ENCODE measurements around the gene TNFAIP1. TPM values are rescaled to one million over a fixed set of nuclear protein-coding genes. Genes with fewer than 3 reads are reported as not detected.

The TNFAIP1 gene
- total RNA-seq, 1 experiment from 2014 or later, result 21.8 TPM

DNA sequence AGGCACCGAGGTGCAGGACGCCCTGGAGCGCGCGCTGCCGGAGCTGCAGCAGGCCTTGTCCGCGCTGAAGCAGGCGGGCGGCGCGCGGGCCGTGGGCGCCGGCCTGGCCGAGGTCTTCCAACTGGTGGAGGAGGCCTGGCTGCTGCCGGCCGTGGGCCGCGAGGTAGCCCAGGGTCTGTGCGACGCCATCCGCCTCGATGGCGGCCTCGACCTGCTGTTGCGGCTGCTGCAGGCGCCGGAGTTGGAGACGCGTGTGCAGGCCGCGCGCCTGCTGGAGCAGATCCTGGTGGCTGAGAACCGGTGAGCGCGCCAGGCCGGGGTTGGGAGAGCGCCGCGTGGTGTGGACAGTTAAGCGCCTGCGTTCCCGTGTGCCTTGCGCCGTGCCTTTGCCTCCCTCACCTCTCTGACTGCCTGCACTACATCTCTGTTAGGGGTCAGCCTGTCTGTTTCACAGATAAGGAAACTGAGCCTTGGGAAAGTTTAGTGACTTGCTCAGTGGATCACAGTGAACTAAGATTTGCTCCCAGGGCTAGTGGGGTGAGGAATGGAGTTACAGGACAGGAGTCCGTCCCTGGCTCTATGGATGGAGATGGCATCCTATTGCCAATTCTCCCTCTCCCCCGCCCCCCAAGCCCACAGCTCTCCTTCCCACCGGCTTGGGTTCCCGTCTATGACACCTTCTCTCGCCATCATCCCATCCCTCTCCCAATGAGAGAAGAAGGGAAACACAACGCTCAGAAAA, 36.8 kb downstream of the TNFAIP1 start:
- H3K9me3 Mint-ChIP-seq, result no peaks in the 10 kb centered on the region; a peak in 2 of 5 replicates
- no CpG with 5 or more reads among the region's 53 CpGs for WGBS (ENCODE audit: extremely low coverage, insufficient read length, low lambda C conversion rate)
- Histone ChIP-seq H3K14ac (ENCODE audit: insufficient read depth, low read length) (peak overlapping the region; percentile 9; the same call in 1 of the 2 replicates), H4K5ac (ENCODE audit: insufficient read length, low read depth, low read length) (no peak overlapping the region), H2BK12ac (ENCODE audit: insufficient read length, low read depth, low read length) (no peak overlapping the region), H3K4ac (ENCODE audit: low read depth, low read length) (no peak overlapping the region), H2BK15ac (ENCODE audit: low read depth, low read length) (no peak overlapping the region; the same call in 1 of the 2 replicates), H4K20me1 (ENCODE audit: control insufficient read depth, insufficient read depth, insufficient read length) (peaks cover 2% of the 10 kb centered on the region), H2BK20ac (ENCODE audit: low read depth, low read length, poor library complexity, severe bottlenecking) (no peak overlapping the region), H3K4me1 (ENCODE audit: insufficient read depth, low read length) (peaks cover 2% of the 10 kb centered on the region; the same call in 1 of the 2 replicates), H2BK120ac (ENCODE audit: low read depth, low read length, poor library complexity, severe bottlenecking) (no peak overlapping the region), H4K91ac (ENCODE audit: insufficient read length, low read depth, low read length) (no peak overlapping the region), H3K23ac (ENCODE audit: insufficient read length, low read depth, low read length) (no peak overlapping the region), H3K27me3 (ENCODE audit: insufficient read depth, low read length) (peaks cover 12% of the 10 kb centered on the region; the same call in 1 of the 2 replicates), H3K27ac (ENCODE audit: insufficient read length, low read depth, low read length) (no peak overlapping the region), H3K18ac (ENCODE audit: insufficient read length, low read depth, low read length) (no peak overlapping the region), H2BK5ac (ENCODE audit: insufficient read length, low read length) (no peak overlapping the region), H3K79me2 (ENCODE audit: insufficient read depth, low read length) (no peaks in the 10 kb centered on the region), H3K9ac (ENCODE audit: extremely low read depth, insufficient read length, low read length) (no peak overlapping the region), H3K23me2 (ENCODE audit: insufficient read length, low read depth, low read length, poor library complexity, severe bottlenecking) (peaks cover 10% of the 10 kb centered on the region), H3K79me1 (ENCODE audit: insufficient read depth, low read depth, low read length, poor library complexity, severe bottlenecking) (no peaks in the 10 kb centered on the region), H3T11ph (ENCODE audit: low read length) (no peak overlapping the region), H2AK5ac (ENCODE audit: insufficient read length, low read length) (no peak overlapping the region), H2AFZ (ENCODE audit: low read length) (no peak overlapping the region), H3K56ac (ENCODE audit: insufficient read length, low read depth, low read length) (no peak overlapping the region), H3K4me2 (ENCODE audit: insufficient read depth, insufficient read length, low read length) (peak overlapping the region; percentile 53), H4K8ac (replicated peaks; ENCODE audit: insufficient read length, low read depth, low read length) (no peak overlapping the region), H3K9me3 (ENCODE audit: control insufficient read depth, low read depth, low read length) (no peaks in the 10 kb centered on the region)
- peak; percentile 43 for DNase-seq
- H3K36me3 Mint-ChIP-seq (ENCODE audit: insufficient read depth in 1 of 3, low read depth in 3 of 3), result peaks cover 0 to 6% (median 2%) of the 10 kb centered on the region in 3 experiments; a peak in 3 of 7 replicates
- TF ChIP-seq, protein P1, sequence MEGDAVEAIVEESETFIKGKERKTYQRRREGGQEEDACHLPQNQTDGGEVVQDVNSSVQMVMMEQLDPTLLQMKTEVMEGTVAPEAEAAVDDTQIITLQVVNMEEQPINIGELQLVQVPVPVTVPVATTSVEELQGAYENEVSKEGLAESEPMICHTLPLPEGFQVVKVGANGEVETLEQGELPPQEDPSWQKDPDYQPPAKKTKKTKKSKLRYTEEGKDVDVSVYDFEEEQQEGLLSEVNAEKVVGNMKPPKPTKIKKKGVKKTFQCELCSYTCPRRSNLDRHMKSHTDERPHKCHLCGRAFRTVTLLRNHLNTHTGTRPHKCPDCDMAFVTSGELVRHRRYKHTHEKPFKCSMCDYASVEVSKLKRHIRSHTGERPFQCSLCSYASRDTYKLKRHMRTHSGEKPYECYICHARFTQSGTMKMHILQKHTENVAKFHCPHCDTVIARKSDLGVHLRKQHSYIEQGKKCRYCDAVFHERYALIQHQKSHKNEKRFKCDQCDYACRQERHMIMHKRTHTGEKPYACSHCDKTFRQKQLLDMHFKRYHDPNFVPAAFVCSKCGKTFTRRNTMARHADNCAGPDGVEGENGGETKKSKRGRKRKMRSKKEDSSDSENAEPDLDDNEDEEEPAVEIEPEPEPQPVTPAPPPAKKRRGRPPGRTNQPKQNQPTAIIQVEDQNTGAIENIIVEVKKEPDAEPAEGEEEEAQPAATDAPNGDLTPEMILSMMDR (conservative IDR thresholded peaks at IDR 0.05), result no peak
- peaks cover 46% of the 10 kb centered on the region for H3K27me3 Mint-ChIP-seq (ENCODE audit: low read depth)
- H3K27ac Mint-ChIP-seq, result no peak overlapping the region
- peaks cover 14 to 21% of the 10 kb centered on the region in 2 experiments for H3K4me1 Mint-ChIP-seq
- H3K4me3 Mint-ChIP-seq, result peak overlapping the region; percentile 57 to 83
